GM12874 (cell line): ENCODE measurements around the gene ARPC5L.

Experiments used
- CTCF ChIP-seq: IDR thresholded peaks from 2 replicates; pipeline ENCODE4 v1.5.1; 2011; ENCODE audit warnings: low read depth, mild to moderate bottlenecking, control low read depth, low read length, moderate library complexity; ENCODE audit not compliant: insufficient read depth

The ARPC5L gene

GRCh38 chr9:124913378-124913777 is 51.4 kb downstream of the ARPC5L start:
- no peak for TF ChIP-seq CTCF

DNA sequence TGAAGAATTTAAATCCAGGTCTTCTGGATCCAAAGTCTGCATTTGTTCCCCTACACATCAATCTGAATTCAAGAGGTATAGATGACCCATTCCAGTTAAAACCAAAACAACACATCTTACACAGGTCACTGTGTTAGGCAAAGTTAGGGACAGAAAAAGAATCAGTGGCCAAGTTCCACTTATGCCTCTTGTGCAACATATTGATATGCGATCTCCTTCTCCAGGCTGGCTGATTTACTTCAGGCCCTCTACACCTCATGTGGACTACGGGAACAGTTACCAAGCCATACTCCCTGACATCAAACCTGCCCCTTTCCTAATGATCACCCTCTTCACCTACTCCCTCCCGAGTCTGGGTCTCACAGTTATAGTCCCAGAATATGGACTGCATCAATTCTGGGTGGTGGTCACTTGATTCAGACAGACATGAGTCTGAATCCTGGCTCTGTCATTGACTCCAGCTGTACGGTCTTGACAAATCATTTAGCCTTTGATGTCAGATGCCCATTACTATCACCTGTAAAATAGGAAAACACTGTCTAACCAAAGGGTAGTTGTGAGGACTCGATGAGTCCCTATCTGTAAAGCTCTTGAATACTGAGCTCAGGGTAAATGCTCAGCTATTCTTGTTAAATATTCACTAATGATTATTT is 52.9 kb downstream of the ARPC5L start:
- TF ChIP-seq CTCF: no peak
